ENCODE measurements around the gene GNAI2. TPM values are rescaled to one million over a fixed set of nuclear protein-coding genes. Genes with fewer than 3 reads are reported as not detected.
"Not testable (repeated sequence)": the region's sequence is repeated elsewhere in the genome, so short reads cannot be mapped to it uniquely, and the experiment has no call there.

Gene GNAI2
- total RNA-seq, 2 donors from 2014 or later = 331 to 413 TPM

- Mint-ChIP-seq H3K27me3 (peaks cover 15 to 19% of the 10 kb centered on the region in 2 donors), H3K4me3 (no peak overlapping the region)
These were observed 34.6 kb downstream of the GNAI2 start for GRCh38 chr3:50270422-50271224.

GRCh38 chr3:50271314-50271936, 35.4 kb downstream of the GNAI2 start:
- H3K4me1 Mint-ChIP-seq (ENCODE audit: low read depth in 2 of 2) = peaks cover 20 to 22% of the 10 kb centered on the region in 2 donors
- no peak for DNase-seq (ENCODE audit: low spot score)
- H3K4me3 Mint-ChIP-seq = no peak overlapping the region
- H3K27me3 Mint-ChIP-seq = peaks cover 19 to 24% of the 10 kb centered on the region in 2 donors
- H3K9me3 Mint-ChIP-seq = no peaks in the 10 kb centered on the region
- H3K27ac Mint-ChIP-seq = peak overlapping the region in 1 of 2 donors; percentile 77
- no peaks in the 10 kb centered on the region for H3K36me3 Mint-ChIP-seq
- no peak for ATAC-seq

More at GRCh38 chr3:50270422-50271224, 34.6 kb downstream of the GNAI2 start:
- ATAC-seq (no peak), DNase-seq (ENCODE audit: low spot score) (no peak)
- no peaks in the 10 kb centered on the region for H3K9me3 Mint-ChIP-seq
- peaks cover 16 to 17% of the 10 kb centered on the region in 2 donors for H3K4me1 Mint-ChIP-seq (ENCODE audit: low read depth in 2 of 2)
- H3K36me3 Mint-ChIP-seq = no peaks in the 10 kb centered on the region
- no peak overlapping the region for H3K27ac Mint-ChIP-seq

DNA sequence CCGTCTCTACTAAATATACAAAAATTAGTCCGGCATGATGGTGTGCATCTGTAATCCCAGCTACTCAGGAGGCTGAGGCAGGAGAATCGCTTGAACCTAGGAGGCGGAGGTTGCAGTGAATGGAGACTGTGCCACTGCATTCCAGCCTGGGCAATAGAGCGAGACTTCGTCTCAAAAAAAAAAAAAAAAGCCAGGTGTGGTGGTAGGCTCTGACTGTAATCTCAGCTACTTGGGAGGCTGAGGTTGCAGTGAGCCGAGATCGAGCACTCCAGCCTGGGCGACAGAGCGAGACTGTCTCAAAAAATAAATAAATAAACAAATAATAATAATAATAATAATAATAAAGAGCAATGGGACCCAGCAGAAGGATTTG, 36.5 kb downstream of the GNAI2 start:
- H3K36me3 Mint-ChIP-seq; ATAC-seq; H3K4me3 Mint-ChIP-seq; DNase-seq (ENCODE audit: low spot score); H3K27ac Mint-ChIP-seq; H3K9me3 Mint-ChIP-seq: not testable (repeated sequence)
- Mint-ChIP-seq H3K27me3 (peaks cover 19 to 24% of the 10 kb centered on the region in 2 donors), H3K4me1 (ENCODE audit: low read depth in 2 of 2) (peaks cover 20 to 22% of the 10 kb centered on the region in 2 donors)

DNA sequence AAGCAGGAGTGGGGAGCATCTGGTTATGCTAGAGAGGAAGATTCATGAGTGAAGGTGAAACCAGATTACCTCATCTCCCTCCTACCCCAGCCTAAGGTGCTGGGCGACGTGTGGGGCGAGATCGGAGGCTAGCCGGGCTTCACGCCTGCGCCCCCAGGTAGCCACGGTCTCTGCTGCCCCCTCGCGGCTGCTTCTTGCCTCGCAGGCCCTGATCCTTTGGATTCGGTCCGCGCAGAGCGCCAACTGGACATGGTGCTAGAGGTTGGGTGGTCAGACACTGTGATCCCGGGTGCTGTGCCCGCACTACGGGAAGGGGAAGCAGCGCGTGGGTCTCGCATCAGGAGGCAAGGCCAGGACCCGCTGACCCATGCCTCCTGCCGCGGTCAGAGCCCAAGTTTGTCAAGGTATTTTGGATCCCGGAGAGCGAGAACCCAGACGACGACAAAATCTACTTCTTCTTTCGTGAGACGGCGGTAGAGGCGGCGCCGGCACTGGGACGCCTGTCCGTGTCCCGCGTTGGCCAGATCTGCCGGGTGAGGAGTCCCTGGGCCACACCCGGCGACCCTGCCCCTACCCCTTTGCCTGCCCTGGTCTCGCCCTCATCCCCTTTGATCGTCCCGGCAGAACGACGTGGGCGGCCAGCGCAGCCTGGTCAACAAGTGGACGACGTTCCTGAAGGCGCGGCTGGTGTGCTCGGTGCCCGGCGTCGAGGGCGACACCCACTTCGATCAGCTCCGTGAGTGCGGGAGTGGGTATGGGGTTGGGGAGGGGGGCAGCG, 37.1 kb downstream of the GNAI2 start:
- peak; percentile 90 for DNase-seq (ENCODE audit: low spot score)
- H3K4me1 Mint-ChIP-seq (ENCODE audit: low read depth in 2 of 2) = peaks cover 20 to 22% of the 10 kb centered on the region in 2 donors
- peak overlapping the region; percentile 82 for H3K4me3 Mint-ChIP-seq
- H3K27me3 Mint-ChIP-seq = peaks cover 21 to 24% of the 10 kb centered on the region in 2 donors
- no peak overlapping the region for H3K27ac Mint-ChIP-seq
- no peaks in the 10 kb centered on the region for H3K36me3 Mint-ChIP-seq
- H3K9me3 Mint-ChIP-seq = no peaks in the 10 kb centered on the region
- ATAC-seq = peak; percentile 90 to 92

GRCh38 chr3:50273689-50274065, 37.7 kb downstream of the GNAI2 start:
- DNase-seq (ENCODE audit: low spot score) (no peak), ATAC-seq (no peak)
- no peak overlapping the region for H3K27ac Mint-ChIP-seq
- peak overlapping the region; percentile 43 for H3K4me3 Mint-ChIP-seq
- no peaks in the 10 kb centered on the region for H3K9me3 Mint-ChIP-seq
- no peaks in the 10 kb centered on the region for H3K36me3 Mint-ChIP-seq
- H3K4me1 Mint-ChIP-seq (ENCODE audit: low read depth in 2 of 2) = peaks cover 20 to 22% of the 10 kb centered on the region in 2 donors
- peaks cover 21 to 24% of the 10 kb centered on the region in 2 donors for H3K27me3 Mint-ChIP-seq

DNA sequence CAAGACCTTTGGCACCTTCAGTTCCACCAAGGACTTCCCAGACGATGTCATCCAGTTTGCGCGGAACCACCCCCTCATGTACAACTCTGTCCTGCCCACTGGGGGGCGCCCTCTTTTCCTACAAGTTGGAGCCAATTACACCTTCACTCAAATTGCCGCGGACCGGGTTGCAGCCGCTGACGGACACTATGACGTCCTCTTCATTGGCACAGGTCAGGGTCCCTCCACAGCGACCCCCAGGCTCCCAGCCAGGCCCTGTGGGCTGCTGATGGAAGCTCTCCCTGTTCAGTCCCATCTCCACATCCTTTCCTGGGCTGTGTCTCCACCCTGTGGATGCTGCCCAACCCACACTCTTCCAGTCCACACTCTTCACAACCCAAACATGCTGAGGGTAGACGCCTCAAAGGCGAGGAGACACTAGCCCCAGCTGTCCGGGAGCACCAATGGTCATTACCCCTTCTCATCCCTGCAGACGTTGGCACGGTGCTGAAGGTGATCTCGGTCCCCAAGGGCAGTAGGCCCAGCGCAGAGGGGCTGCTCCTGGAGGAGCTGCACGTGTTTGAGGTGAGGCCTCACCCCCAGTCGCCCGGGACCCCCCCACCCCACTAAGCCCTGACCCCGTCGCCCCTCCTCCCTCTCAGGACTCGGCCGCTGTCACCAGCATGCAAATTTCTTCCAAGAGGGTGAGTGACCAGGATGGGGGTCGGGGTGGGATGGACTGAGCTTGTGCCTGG, 38.5 kb downstream of the GNAI2 start:
- Mint-ChIP-seq H3K36me3 (no peaks in the 10 kb centered on the region), H3K4me3 (peak overlapping the region; percentile 43), H3K27ac (peak overlapping the region; percentile 14 to 76), H3K27me3 (peaks cover 21 to 24% of the 10 kb centered on the region in 2 donors), H3K9me3 (no peaks in the 10 kb centered on the region), H3K4me1 (ENCODE audit: low read depth in 2 of 2) (peaks cover 20 to 22% of the 10 kb centered on the region in 2 donors)
- ATAC-seq (no peak), DNase-seq (ENCODE audit: low spot score) (peak; percentile 79)

- ATAC-seq (no peak), DNase-seq (ENCODE audit: low spot score) (no peak)
- Mint-ChIP-seq H3K4me3 (peak overlapping the region; percentile 21), H3K27ac (no peak overlapping the region), H3K27me3 (peaks cover 21 to 24% of the 10 kb centered on the region in 2 donors), H3K9me3 (no peaks in the 10 kb centered on the region), H3K4me1 (ENCODE audit: low read depth in 2 of 2) (peaks cover 20 to 22% of the 10 kb centered on the region in 2 donors), H3K36me3 (no peaks in the 10 kb centered on the region)
These were observed 39.4 kb downstream of the GNAI2 start for GRCh38 chr3:50275141-50275995.

- no peak overlapping the region for H3K4me3 Mint-ChIP-seq
- H3K27me3 Mint-ChIP-seq = peaks cover 21 to 24% of the 10 kb centered on the region in 2 donors
- ATAC-seq (no peak), DNase-seq (ENCODE audit: low spot score) (no peak)
- H3K27ac Mint-ChIP-seq = no peak overlapping the region
- no peaks in the 10 kb centered on the region for H3K36me3 Mint-ChIP-seq
- H3K9me3 Mint-ChIP-seq = no peaks in the 10 kb centered on the region
- peaks cover 20 to 22% of the 10 kb centered on the region in 2 donors for H3K4me1 Mint-ChIP-seq (ENCODE audit: low read depth in 2 of 2)
These were observed 40.2 kb downstream of the GNAI2 start for GRCh38 chr3:50275996-50276761.

DNA sequence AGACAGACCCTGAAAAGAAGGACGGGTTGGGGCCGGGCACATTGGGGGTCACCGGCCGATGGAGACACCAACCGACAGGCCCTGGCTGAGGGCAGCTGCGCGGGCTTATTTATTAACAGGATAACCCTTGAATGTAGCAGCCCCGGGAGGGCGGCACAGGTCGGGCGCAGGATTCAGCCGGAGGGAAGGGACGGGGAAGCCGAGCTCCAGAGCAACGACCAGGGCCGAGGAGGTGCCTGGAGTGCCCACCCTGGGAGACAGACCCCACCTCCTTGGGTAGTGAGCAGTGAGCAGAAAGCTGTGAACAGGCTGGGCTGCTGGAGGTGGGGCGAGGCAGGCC, 40.7 kb downstream of the GNAI2 start:
- no peaks in the 10 kb centered on the region for H3K36me3 Mint-ChIP-seq

DNA sequence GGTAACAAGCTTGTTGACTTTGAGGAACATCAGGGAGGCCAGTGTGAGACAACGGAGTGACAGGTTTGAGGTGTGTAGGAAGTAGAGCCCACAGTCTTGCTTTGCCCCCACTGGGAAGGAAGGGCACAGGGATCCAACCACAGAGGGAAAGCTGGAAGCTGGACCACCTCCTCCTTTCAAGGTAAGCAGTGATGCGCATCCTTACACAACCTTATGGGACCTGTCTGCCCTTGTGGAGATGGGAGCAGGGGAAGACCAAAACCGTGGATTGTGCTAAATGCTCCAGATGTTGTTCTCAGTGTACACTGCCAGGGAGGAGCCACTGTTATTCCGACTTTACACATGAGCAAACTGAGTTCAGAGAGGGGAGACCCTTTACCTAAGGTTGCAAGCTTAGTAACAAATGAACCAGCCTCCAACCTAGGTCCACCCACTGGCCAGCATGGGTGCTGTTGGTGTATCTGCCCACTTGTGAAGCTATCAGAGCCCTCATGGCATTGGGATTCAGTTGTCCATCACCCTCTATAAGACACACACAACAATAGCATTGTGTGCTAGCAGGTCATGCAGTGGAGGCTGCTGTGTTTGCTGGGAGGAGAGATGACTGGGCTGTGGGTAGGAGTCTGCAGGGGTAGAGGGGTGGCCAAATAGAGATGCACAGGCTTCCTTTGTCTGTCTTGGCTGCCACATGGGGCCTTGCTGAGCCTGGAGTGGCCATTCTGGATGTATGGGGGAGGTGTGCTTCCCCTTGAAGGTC, 42.3 kb downstream of the GNAI2 start:
- no peaks in the 10 kb centered on the region for H3K9me3 Mint-ChIP-seq
- no peak overlapping the region for H3K27ac Mint-ChIP-seq
- DNase-seq (ENCODE audit: low spot score) = no peak
- peak in 1 of 2 donors; percentile 15 for ATAC-seq
- peaks cover 18% of the 10 kb centered on the region in 2 donors for H3K27me3 Mint-ChIP-seq
- no peak overlapping the region for H3K4me3 Mint-ChIP-seq
- no peaks in the 10 kb centered on the region for H3K36me3 Mint-ChIP-seq
- H3K4me1 Mint-ChIP-seq (ENCODE audit: low read depth in 2 of 2) = peaks cover 11 to 16% of the 10 kb centered on the region in 2 donors

More for the DNA sequence above, 40.7 kb downstream of the GNAI2 start:
- no peak overlapping the region for H3K4me3 Mint-ChIP-seq
- H3K27me3 Mint-ChIP-seq = peaks cover 21 to 24% of the 10 kb centered on the region in 2 donors
- peaks cover 16 to 22% of the 10 kb centered on the region in 2 donors for H3K4me1 Mint-ChIP-seq (ENCODE audit: low read depth in 2 of 2)
- H3K9me3 Mint-ChIP-seq = no peaks in the 10 kb centered on the region
- no peak for ATAC-seq
- DNase-seq (ENCODE audit: low spot score) = no peak
- no peak overlapping the region for H3K27ac Mint-ChIP-seq

DNA sequence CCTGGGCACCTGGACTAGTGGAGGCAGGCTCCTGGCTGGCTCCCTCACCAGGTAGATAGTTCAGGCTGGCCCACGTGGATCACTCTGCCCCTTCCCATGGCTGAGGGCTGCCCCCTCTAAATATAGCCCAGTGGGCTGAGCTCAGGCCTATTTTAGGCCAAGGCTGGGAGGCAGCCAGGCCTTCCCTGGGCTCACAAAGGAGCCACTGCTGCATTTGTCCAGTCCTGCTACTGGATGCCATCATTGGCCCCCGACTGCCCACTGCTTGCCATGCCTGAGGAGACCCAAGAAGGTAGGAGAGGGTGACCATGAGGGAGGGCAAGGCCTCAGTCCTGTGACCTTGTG, 42.8 kb downstream of the GNAI2 start, which contains the start of gene LSMEM2:
Gene LSMEM2, plus strand, starts transcription at position 208 of the 345 bp plus-strand sequence. Its CDS starts 27 bp downstream, at position 235.
- ATAC-seq (no peak), DNase-seq (ENCODE audit: low spot score) (no peak)
- Mint-ChIP-seq H3K27ac (no peak within 1 kb of the TSS), H3K27me3 (peaks cover 18% of the 10 kb centered on the region in 2 donors), H3K4me3 (no peak within 1 kb of the TSS), H3K36me3 (no peaks in the 10 kb centered on the region), H3K4me1 (ENCODE audit: low read depth in 2 of 2) (peaks cover 11 to 16% of the 10 kb centered on the region in 2 donors), H3K9me3 (no peaks in the 10 kb centered on the region)
